DMS153 (cell line): ENCODE results near the gene HCFC1R1.

Experiments
- DNase-seq: peaks from one replicate; lab custom pipeline; 2025; lab: John Stamatoyannopoulos, UW

Gene HCFC1R1

DNA sequence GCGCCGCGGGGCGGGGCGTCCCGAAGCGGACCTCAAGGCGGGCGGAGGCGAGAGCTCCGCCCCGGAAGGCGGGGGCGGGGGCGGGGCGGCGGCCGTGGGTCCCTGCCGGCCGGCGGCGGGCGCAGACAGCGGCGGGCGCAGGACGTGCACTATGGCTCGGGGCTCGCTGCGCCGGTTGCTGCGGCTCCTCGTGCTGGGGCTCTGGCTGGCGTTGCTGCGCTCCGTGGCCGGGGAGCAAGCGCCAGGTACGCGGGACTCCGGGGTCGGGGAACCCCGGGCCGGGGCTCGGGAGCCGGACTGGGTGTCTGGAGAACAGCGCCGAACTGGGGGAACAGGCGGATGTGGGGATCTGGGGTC is 3.5 kb downstream of the HCFC1R1 start, which contains the start of gene TNFRSF12A:
Gene TNFRSF12A (plus strand): TSS at position 122 of the 357 bp plus-strand sequence. CDS start 30 bp downstream, at position 152.
- peak; percentile 8 for DNase-seq

- no peak for DNase-seq
Observed at GRCh38 chr16:3019594-3020246, 4.0 kb downstream of the HCFC1R1 start.

DNA sequence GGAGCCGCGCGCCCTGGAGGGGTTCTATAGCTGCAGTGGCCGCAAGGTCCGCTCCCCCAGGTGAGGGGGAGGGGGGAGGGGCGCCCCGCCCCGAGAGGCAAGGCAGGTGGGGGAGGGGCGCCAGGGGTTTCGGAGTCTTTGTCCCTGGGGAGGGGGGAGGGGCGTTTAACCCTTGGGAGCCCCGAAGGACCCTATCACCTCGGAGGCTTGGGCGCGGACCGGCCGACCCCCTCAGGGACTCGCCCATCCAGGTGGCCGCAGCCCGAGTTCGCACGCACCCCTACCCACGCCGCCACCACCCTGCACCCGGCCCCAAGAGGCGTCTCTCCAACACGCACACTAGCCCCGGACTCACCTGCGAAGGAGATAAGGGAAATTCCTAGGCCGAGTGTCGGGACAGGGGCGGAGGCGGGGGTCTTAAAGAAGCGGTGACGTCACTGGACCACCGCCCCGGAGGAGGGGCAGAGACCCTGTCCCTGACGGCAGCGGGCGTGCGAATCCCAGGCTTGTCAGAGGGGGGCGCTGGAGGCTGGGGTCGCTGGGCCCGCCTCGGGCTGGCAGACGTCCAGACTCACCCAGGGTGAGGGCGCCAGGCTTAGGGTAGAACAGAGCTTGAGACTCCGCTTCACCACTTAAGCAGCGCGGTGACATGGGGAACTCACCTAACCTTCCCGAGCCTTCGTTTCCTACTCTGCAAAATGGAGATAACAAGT is 5.8 kb downstream of the HCFC1R1 start, which contains the start of gene CLDN6:
Gene CLDN6 (minus strand): TSS at position 390 of the 713 bp plus-strand sequence. CDS start 2,162 bp downstream, outside the sequence.
- DNase-seq = no peak

GRCh38 chr16:3017344-3017743 is 6.4 kb downstream of the HCFC1R1 start:
- DNase-seq = no peak

- DNase-seq = no peak
Observed at GRCh38 chr16:3015865-3016521, 7.7 kb downstream of the HCFC1R1 start.

DNA sequence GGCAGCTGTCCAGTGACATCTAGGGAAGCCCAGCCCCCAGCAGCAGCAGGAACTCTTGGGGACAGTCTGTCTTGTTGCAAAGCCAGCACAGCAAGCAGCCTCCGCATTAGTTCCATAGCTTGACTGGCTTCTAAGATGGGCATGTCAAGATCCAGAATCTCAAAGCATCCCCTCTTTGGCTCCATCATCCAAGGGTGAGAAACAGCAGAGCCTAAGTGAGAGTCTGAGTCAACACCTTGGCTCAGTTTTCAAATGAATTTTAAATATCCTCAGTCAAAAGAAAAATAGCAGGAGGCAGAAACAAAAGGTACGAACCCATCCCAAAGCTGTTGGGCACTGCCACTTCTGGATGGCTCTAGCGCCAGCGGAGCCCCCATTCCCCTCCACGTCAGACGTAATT is 8.8 kb downstream of the HCFC1R1 start:
- DNase-seq = no peak

GRCh38 chr16:3013998-3014690 is 9.6 kb downstream of the HCFC1R1 start:
- no peak for DNase-seq

- no peak for DNase-seq
Observed at GRCh38 chr16:3013491-3013951, 10.2 kb downstream of the HCFC1R1 start.

GRCh38 chr16:3012828-3013420 is 10.8 kb downstream of the HCFC1R1 start, which contains the start of gene CLDN9:
Gene CLDN9, plus strand, starts transcription at chr16:3012923. Its CDS starts 440 bp downstream, at chr16:3013363.
- DNase-seq = peak; percentile 52

GRCh38 chr16:3012246-3012645 is 11.5 kb downstream of the HCFC1R1 start:
- DNase-seq = peak; percentile 51

- no peak for DNase-seq
Observed at GRCh38 chr16:3010510-3010909, 13.2 kb downstream of the HCFC1R1 start.

DNA sequence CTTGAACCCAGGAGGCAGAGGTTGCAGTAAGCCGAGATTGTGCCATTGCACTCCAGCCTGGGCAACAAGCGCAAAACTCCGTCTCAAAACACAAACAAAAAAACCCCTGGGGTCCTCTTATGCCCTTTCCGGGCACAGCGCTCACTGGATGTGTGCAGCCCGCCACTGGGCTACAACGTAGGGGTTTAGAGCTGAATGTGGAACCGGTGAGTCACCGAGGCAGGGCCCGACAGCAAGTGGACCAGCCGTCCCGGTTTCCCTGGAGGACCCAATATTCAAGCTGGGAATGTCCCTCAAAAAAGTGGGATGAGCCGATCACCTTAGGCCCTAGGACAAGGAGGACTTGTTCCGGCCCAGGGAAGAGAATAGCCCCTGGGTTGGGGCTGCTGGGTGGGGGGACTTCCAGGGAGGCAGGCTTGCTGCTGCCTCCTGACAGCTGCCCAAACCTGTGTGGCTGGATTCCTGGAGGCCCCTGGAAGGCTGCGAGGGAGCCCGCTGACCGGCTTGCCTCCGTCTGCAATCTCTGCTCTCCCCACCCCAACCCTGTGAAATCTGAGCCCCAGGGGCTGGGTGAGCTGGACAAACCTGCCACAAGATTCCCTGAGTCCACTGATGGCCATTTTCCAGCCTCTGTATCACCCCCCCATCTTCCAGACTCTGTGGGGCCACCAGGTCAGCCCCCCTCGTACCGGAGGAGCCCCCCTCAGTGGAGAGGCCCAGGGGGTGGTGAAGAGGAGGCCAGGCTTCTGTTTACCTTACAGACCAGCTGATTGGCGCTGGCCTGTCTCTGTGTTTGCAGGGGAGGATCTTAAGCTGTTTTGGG is 14.0 kb downstream of the HCFC1R1 start:
- DNase-seq = no peak

GRCh38 chr16:3008690-3009037 is 15.1 kb downstream of the HCFC1R1 start:
- no peak for DNase-seq

DNA sequence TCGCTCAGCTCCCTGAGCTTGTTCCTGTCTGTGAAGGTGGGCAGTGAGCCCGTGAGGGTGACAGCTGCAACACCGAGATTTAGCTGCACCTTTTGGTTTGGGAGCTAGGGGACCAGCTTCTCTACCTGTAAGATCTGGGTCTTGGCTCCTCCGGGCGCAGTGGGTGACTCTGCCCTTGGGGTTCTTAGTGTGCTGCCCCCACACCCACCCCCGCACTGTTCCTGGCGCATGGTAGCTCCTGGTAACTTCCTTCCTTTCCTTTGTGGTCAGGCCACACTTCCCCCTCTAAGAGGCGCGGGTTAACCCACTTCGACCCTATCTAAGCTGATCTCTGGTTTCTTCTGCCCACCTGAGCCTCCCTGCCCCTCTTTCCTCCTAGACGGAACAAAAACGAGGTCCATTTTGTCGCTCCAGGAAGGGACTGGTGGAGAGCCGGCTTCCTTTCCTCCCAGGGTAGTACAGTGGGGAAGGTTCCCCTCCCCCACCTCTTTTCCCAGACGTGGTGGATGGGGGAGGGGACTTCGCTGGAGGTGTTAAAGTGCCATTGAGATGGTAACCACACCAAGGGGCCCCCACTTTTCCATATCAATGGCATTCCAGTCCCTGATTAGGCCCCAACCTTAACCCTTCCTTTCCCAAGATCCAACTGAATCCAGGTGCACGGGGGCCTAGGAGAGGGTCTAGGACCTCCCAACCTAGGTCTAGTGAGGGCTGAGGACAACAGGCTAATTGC is 15.6 kb downstream of the HCFC1R1 start:
- no peak for DNase-seq

GRCh38 chr16:3007059-3007956 is 16.4 kb downstream of the HCFC1R1 start:
- DNase-seq = no peak

- no peak for DNase-seq
Observed at GRCh38 chr16:3004781-3005284, 18.9 kb downstream of the HCFC1R1 start.

GRCh38 chr16:3004319-3004718 is 19.4 kb downstream of the HCFC1R1 start:
- no peak for DNase-seq

DNA sequence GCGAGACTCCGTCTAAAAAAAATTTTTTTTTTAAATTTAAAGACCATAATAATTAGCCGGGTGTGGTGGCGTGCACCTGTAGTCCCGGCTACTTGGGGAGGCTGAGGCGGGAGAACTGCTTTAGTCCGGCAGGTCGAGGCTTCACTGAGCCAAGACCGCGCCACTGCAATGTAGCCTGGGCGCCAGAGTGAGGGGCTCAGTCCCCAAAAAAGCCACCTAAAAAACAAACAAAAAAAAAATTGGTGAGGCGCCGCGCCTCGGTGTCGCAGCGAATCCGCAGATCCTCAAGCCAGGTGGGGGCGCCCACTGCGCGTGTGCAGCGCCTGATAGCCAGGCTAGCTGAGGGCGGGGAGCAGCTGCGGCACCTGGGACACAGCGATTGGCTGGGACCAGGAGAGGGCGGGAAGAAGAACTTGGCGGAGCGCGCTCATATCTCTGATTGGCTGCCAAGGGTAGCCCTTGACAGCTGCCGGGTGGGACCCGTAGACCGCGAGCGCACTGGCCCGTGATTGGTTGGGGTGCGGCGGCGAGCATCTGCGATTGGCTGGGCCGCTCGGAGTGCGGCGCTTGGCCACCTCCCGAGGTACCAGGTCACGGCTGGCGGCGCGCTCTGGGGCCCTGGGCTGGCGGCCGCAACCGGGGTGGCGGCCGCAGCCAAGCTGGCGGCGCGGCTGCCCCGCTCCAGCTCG is 20.0 kb downstream of the HCFC1R1 start:
- DNase-seq = peak; percentile 99
